Activated T-cell treated with anti-CD3 and anti-CD28 coated beads for 48 hours (primary cell): ENCODE data around the gene OR52I2.

Experiments used
- DNase-seq: peaks from one replicate; pipeline ENCODE4 v3.0.0-alpha.2; 2020; ENCODE audit warnings: low read depth

Gene OR52I2

DNA sequence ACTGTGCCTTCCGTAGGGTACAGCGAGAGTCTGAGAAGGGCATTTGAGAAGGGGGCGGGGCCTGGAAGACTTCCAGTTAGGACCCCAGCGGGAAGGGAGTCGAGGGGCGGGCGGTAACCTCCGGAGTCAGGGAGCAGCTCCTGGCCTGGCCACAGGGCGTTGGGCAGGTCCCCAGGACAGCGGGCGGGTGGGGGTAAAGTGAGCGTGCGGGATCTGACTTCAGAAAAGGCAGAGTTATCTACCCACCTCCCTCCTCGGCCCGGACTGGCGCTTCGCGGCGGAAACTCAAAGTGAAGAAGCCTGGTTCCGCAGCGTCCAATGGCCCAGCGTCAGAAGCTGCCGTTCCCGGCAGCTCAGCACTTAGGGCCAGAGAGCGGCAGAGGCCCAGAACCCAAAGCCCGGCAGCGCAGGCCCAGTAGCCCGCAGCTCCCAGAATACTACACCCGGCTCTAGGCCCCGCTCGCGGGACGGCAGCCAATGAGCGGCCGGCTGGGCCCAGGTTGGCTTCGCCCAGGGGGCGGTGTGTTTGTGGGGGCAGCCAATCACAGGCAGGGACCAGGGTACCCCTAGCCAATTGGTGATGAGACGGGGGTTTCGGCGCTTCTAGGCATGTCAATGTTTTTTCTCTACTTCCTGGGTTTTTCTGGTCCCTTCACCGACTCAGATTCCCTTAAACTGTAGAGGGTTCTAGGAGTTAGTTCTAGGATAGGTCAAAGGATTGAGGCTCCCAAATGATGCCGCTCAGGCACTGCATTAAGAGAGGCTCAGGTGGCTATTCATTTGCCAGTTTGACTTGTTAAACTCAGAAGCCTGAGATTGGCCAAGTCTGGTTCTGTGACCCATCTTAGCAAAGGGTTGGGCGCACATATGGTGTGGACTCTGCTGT, 26.5 kb downstream of the OR52I2 start, which contains the start of gene TRIM68:
TRIM68 (minus strand) TSS at position 451 of the 886 bp plus-strand sequence. CDS start 2,727 bp downstream, outside the sequence.
- DNase-seq: peak; percentile 93

GRCh38 chr11:4610258-4610935, 28.9 kb downstream of the OR52I2 start:
- DNase-seq: no peak

DNA sequence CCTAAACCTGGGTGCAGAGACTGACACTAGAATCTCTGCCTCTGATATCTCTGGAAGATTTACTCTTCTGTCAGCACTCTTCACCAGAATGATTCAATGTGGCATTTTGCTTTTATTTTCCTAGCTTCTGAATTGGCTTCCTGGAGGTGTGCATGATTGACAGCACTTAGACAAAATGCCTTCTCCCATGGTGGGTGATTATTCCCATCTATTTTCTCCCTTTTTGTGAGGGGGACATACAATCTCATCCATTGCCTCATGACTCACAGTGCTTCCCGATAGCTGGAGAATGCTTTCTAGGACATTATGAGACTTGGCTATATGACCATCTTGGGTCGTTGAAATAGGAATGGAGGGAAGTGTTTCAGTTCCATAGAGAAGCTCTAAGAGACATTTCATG, 30.4 kb downstream of the OR52I2 start:
- DNase-seq: no peak

GRCh38 chr11:4615856-4616444, 34.4 kb downstream of the OR52I2 start:
- no peak for DNase-seq

DNA sequence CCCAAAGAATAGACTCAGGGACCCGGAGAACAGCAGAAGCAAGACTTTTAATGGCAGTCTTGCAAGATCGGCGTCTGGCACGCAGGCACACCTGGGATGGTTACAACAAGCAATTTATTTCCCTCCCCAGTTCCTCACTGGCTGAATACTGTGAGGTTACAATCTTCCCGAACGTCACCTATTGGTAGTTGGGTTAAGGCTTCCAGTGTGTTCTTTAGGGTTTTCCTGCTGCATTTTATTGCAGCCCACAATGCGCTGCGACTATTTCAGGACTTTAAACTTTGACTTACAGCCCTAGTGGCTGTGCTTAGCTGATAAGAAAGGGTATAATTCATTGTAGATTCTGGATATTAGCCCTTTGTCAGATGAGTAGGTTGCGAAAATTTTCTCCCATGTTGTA, 38.0 kb downstream of the OR52I2 start:
- DNase-seq: no peak

DNA sequence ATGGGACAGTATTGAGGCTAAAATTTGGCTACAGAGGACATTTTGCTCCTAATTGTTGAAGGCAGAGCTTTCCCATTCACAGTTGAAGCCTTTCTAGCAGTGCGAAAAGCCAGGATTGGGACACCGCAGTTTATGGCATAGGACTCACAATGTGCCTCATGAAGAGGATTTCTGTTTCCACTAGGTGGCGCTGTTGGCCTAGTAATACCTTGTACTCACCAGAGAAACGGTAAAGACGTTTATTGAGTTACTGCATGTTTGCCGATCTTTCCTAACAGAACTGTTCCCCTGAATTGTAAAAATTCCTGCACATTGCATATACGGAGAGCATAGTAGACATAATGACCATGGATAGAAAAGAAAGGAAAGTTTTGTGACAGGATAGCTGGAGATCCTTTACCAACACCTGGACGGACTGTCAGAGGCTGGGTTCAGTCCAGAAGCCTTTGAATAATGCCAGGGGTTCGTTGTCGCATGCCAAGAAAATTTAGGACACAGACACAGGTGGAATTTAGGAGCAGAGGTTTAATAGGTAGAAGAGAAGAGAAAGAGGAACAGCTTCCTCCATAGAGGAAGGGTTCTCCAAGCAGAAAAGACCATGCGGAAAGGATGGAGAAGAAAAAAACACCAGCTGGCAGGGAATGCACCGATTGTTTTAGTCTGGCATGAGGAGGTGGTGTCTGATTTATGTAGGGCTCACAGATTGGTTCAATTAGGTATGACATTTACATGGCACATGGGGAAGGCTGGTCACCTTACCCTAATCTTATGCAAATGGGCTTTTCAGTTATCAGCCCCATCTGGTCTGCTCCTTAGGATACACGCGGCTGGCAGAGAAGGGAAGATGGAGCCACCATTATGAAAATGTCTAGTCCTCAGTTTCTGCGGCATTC, 44.9 kb downstream of the OR52I2 start:
- DNase-seq: peak; percentile 27

GRCh38 chr11:4636136-4636535, 54.6 kb downstream of the OR52I2 start:
- no peak for DNase-seq

DNA sequence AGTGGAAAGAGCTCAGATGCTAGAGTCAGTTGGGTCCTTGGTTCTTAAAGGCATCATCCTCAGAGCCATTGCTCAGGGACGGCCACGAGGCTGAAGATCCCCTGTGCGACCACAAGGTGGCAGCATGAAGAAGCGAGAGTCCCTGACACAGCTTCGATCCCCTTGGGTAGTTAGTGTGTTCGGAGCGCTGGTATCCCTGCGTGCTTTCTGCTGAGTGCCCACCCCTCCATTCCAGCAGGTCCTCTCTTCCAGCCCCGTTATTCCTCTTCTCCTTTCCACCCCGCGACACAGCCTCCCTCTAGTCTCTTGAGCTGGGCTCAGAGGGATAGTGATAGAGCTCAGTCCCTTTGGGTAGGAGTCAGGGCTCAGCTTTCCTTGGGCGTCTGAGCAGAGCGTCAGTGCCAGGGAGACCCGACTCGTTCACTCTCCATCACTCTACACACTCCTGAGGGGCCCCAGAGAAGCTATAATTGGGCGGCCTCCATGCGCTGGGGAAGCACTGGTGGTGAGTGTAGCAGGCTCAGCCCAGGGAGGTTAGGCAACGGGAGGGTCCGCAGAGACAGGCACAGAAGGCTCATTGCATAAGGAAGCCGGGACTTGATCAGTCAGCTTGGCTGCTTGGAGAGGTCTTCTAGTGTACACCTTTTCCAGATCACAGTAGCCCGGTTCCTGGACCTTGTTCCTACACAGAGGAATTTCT, 55.6 kb downstream of the OR52I2 start, which contains the start of gene OR51D1:
OR51D1 (plus strand) TSS at position 516 of the 700 bp plus-strand sequence. CDS start 2,314 bp downstream, outside the sequence.
- peak; percentile 55 for DNase-seq

GRCh38 chr11:4637662-4638047, 56.1 kb downstream of the OR52I2 start:
- no peak for DNase-seq

- no peak for DNase-seq
Measured at GRCh38 chr11:4639931-4640330, 58.4 kb downstream of the OR52I2 start.

GRCh38 chr11:4641501-4641900, 60.0 kb downstream of the OR52I2 start:
- no peak for DNase-seq

DNA sequence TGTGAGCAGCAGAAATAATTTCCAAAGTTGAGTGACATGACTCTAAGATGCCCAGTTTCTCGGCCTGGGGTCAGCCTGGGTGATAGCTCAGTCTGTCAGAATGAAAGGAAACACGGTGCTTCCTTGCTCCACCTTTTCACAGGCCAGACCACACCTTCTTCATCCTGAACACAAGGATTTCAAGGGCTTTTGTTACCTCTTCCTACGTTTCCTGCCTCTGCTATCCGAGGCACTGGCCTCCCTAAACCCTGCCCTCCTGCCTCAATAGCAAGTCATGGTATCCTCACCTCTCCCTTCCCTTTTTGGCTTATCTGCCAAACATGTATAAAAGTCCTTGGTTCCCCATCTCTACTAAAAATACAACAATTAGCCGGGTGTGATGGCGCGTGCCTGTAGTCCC, 60.5 kb downstream of the OR52I2 start:
- no peak for DNase-seq
